Activated CD8-positive, alpha-beta memory T cell treated with anti-CD3 and anti-CD28 coated beads, Interleukin-2, amount 10 ng/mL, durations not matched to agents 7 days and 5 days (primary cell): Measurements from ENCODE around the gene MAPK10. TPM values are rescaled to one million over a fixed set of nuclear protein-coding genes. Genes with fewer than 3 reads are reported as not detected.

ENCODE experiments used
- ATAC-seq: fragments of 150-1000 bp; cut with Tn5 transposase; one replicate; pipeline ENCODE4 v1.10.0; 2021; ENCODE audit warnings: moderate library complexity
- CTCF ChIA-PET: fragments of 350-600 bp; sonication (Branson Sonifier 250); formaldehyde crosslinking; loops from one replicate; lab custom pipeline; 2021; ENCODE audit warnings: antibody characterized with exemption; lab: Charles Lee
- DNase-seq: peaks from one replicate; pipeline ENCODE4 v3.0.0-alpha.2; 2020
- H3K27ac Mint-ChIP-seq: one replicate; pipeline ENCODE4 v1.8.0; 2021; ENCODE audit warnings: mild to moderate bottlenecking, mixed read lengths
- H3K27me3 Mint-ChIP-seq: one replicate; pipeline ENCODE4 v1.8.0; 2021; ENCODE audit warnings: mixed read lengths
- H3K36me3 Mint-ChIP-seq: one replicate; pipeline ENCODE4 v1.8.0; 2021; ENCODE audit warnings: mild to moderate bottlenecking, mixed read lengths
- H3K4me1 Mint-ChIP-seq: one replicate; pipeline ENCODE4 v1.8.0; 2021; ENCODE audit warnings: mixed read lengths
- H3K4me3 Mint-ChIP-seq: one replicate; pipeline ENCODE4 v1.8.0; 2021; ENCODE audit warnings: mild to moderate bottlenecking, moderate library complexity, mixed read lengths
- H3K9me3 Mint-ChIP-seq: one replicate; pipeline ENCODE4 v1.8.0; 2022; ENCODE audit warnings: low read depth, mixed read lengths
- total RNA-seq, 2 experiments: library from RNA; stranded (reverse); gene quantifications; one replicate each; pipeline ENCODE4 v1.2.3, GENCODE V29; 2021

Gene MAPK10
- total RNA-seq, 2 experiments from 2014 or later: not detected

DNA sequence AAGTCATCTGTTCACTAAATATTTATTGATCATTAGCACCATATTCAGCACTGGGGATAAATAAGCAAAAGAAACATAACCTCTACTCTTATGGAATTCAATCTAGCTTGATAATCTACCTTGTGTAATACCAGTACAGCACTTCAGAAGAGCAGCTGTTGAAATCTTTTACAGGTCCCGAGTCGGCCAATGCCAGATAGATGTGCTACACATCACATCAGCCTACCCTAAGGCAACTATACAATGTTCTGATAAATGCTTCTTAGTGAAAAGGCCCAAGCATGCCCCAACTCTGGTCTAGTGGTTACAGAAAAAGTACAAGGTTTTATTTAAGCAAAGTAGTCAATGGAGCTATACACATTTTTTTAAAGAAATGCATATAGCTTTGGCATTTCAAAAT is 68.7 kb downstream of the MAPK10 start:
- Mint-ChIP-seq H3K4me1 (no peaks in the 10 kb centered on the region), H3K27me3 (no peaks in the 10 kb centered on the region), H3K36me3 (no peaks in the 10 kb centered on the region), H3K4me3 (no peak overlapping the region), H3K27ac (no peak overlapping the region), H3K9me3 (no peaks in the 10 kb centered on the region)
- DNase-seq (no peak), ATAC-seq (no peak)
- CTCF ChIA-PET: no interaction called here

DNA sequence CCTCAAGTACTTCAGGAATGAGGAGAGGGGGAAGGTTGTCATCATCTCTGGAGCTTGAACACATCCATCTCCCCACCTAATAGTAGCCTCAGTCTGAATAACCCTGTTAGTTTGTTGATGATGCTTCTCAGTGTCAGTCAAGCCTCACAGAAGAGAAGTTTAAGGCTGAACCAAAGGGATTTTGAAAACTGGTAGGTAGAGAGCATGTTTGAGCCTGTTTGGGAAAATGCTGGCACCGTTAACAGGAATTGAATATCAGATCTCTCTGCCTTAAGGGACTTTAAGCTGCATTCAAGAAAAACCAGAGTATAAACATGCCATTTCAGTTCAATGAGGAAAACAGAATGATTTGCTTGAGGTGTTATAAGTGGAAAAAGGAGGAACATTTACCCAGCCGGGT is 73.1 kb downstream of the MAPK10 start:
- ATAC-seq: no peak
- CTCF ChIA-PET: interaction anchor here (1.3 kb wide), 1 partner anchor 44 kb away, joined by 4 read pairs; no protein-coding TSS in a partner anchor
- H3K36me3 Mint-ChIP-seq: no peaks in the 10 kb centered on the region
- DNase-seq: no peak
- H3K27ac Mint-ChIP-seq: no peak overlapping the region
- H3K27me3 Mint-ChIP-seq: no peaks in the 10 kb centered on the region
- no peaks in the 10 kb centered on the region for H3K9me3 Mint-ChIP-seq
- no peak overlapping the region for H3K4me3 Mint-ChIP-seq
- H3K4me1 Mint-ChIP-seq: no peaks in the 10 kb centered on the region

DNA sequence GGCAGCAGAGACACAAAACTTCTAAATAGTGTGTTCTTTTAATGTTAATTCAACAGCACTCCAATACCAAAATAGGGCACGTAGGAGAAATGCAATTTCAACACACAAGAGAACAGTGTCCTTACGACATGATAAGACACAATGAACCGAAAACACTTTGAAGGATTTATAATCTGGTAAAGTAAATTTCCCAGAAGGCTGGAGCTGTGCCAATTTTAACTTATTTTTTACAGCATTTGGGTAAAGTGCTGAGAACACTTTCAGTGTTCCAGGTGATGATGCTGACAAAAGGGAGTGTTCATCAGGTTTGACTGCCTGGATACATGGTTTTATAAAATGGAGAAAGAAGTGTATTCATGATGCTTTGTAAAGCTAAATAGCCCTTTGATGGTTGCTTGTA is 76.5 kb downstream of the MAPK10 start:
- CTCF ChIA-PET: no interaction called here
- Mint-ChIP-seq H3K4me3 (no peak overlapping the region), H3K27me3 (no peaks in the 10 kb centered on the region), H3K4me1 (no peaks in the 10 kb centered on the region), H3K27ac (no peak overlapping the region), H3K9me3 (no peaks in the 10 kb centered on the region), H3K36me3 (no peaks in the 10 kb centered on the region)
- ATAC-seq: no peak
- DNase-seq: no peak

DNA sequence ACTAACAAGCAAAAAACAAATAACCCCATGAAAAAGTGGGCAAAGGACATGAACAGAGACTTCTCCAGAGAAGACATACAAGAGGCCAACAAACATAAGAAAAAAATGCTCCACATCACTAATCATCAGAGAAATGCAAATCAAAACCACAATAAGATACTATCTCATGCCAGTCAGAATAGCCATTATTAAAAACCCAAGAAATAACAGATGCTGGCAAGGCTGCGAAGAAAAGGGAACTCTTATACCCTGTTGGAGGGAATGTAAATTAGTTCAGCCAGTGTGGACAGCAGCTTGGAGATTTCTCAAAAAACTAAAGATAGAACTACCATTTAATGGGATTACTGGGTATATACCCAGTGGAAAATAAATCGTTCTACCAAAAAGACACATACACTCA is 79.6 kb downstream of the MAPK10 start:
- no peaks in the 10 kb centered on the region for H3K4me1 Mint-ChIP-seq
- ATAC-seq (no peak), DNase-seq (no peak)
- H3K4me3 Mint-ChIP-seq: no peak overlapping the region
- CTCF ChIA-PET: no interaction called here
- H3K9me3 Mint-ChIP-seq: no peaks in the 10 kb centered on the region
- no peaks in the 10 kb centered on the region for H3K36me3 Mint-ChIP-seq
- H3K27me3 Mint-ChIP-seq: no peaks in the 10 kb centered on the region
- no peak overlapping the region for H3K27ac Mint-ChIP-seq

DNA sequence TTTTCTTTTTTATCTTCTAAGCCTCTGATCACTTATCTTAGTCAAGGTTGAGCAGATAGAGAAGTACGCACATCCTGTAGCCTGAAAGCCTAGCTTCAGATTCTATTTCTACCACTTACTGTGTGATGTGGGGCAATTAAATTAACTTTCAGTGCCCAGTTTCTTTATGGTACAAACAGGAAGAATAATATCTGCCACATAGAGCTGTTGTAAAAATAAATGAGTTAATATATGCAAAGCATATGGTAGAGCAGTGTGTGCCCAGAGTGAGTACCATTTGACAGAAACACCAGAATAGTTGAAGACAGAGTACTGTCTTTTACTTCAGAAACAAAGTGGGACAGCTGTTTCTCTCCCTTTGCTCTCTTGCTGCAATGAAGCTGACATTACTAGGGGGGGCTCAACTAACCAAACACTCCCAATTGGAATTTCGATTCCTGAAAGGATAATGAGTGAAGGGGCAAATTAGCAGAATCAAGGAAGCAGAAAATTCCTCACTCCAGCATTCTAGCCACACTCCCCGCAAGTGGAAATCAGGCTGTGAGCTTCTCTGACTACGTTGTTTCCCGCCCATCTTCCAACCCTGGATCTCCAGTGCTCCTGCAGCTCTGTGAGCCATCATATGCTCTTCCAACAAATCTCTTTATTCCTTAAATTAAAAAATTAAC is 80.4 kb downstream of the MAPK10 start:
- CTCF ChIA-PET: no interaction called here
- DNase-seq (no peak), ATAC-seq (no peak)
- H3K36me3 Mint-ChIP-seq: no peaks in the 10 kb centered on the region
- no peaks in the 10 kb centered on the region for H3K4me1 Mint-ChIP-seq
- H3K27ac Mint-ChIP-seq: no peak overlapping the region
- no peaks in the 10 kb centered on the region for H3K27me3 Mint-ChIP-seq
- no peaks in the 10 kb centered on the region for H3K9me3 Mint-ChIP-seq
- H3K4me3 Mint-ChIP-seq: no peak overlapping the region

DNA sequence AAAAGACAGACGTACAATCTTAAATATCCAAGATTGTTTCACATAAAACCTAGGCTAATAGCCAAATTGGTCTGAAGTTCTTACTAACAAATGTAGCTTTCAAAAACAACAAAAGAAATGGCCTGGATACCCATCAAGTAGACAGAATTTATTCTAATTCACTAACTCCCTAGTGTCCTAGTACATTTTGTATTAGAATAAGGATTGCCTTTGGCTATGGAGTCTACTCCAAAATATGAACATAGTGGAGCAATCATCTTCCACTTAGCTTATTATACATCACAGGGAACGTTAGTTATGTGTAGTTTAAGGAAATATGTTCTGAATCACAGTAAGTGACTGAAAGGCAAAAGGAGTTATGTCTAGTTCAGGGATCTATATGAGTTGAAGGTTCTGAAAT is 81.7 kb downstream of the MAPK10 start:
- Mint-ChIP-seq H3K4me3 (no peak overlapping the region), H3K4me1 (no peaks in the 10 kb centered on the region), H3K36me3 (no peaks in the 10 kb centered on the region), H3K9me3 (no peaks in the 10 kb centered on the region), H3K27me3 (no peaks in the 10 kb centered on the region), H3K27ac (no peak overlapping the region)
- no peak for ATAC-seq
- CTCF ChIA-PET: no interaction called here
- no peak for DNase-seq

DNA sequence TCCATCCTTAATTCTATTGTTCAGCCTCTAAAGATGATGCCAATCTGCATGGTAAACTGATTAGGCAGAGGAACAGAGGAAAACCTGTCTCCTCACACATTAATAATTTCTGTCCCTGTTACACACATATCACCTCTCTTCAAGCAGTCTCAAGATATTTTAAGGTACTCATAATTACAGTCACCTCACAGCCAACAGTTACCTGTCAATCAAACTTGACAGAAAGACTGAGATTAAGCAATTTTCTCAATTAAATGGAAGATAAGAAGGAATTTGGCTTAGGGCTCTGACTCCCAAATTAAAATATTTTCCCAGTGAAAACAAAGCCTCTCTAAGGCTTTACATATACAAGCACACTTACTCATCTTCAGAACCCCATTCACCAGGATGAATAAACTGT is 85.2 kb downstream of the MAPK10 start:
- Mint-ChIP-seq H3K27ac (no peak overlapping the region), H3K27me3 (no peaks in the 10 kb centered on the region), H3K4me1 (no peaks in the 10 kb centered on the region), H3K36me3 (no peaks in the 10 kb centered on the region), H3K4me3 (no peak overlapping the region), H3K9me3 (no peaks in the 10 kb centered on the region)
- CTCF ChIA-PET: no interaction called here
- ATAC-seq (no peak), DNase-seq (no peak)

DNA sequence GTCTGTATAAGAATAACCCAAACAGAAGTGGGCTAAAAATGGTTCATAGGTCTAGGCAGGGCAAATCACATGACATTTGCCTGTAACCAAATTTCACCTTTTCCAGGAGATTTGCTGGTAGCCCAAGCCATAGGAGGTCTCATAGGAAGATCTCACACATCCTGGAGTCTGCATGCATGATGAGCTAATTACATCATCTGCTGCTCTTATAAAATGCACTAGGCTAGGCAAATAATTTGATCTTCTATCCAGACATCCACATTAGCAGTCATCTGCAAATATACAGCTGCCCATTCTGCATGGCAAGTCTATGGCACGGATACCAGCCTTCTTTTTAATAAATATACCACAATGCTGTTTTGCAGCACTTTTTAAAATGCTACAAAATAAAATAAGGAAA is 87.2 kb downstream of the MAPK10 start:
- Mint-ChIP-seq H3K4me1 (no peaks in the 10 kb centered on the region), H3K9me3 (no peaks in the 10 kb centered on the region), H3K36me3 (no peaks in the 10 kb centered on the region), H3K27me3 (no peaks in the 10 kb centered on the region), H3K4me3 (no peak overlapping the region), H3K27ac (no peak overlapping the region)
- CTCF ChIA-PET: no interaction called here
- ATAC-seq (no peak), DNase-seq (no peak)

DNA sequence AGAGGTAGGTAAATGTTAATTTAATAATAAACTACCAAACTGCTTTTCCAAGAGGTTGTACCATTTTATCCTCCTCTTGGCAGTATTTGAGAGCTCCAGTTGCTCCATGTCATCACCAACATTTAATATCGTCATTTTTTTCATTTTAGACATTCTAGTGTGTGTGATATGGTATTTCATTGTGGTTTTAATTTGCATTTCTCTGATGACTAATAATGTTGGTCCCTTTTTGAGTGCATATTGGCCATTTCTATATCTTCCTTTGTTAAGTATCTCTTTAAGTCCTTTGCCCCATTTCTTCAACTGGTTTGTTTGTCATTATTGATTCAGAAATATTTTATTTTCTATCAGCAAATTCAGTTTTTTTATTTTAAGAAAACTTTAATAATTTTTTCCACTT is 88.8 kb downstream of the MAPK10 start:
- no peak for DNase-seq
- no peaks in the 10 kb centered on the region for H3K36me3 Mint-ChIP-seq
- no peak overlapping the region for H3K4me3 Mint-ChIP-seq
- no peaks in the 10 kb centered on the region for H3K4me1 Mint-ChIP-seq
- no peak overlapping the region for H3K27ac Mint-ChIP-seq
- no peak for ATAC-seq
- CTCF ChIA-PET: no interaction called here
- no peaks in the 10 kb centered on the region for H3K9me3 Mint-ChIP-seq
- H3K27me3 Mint-ChIP-seq: no peaks in the 10 kb centered on the region

DNA sequence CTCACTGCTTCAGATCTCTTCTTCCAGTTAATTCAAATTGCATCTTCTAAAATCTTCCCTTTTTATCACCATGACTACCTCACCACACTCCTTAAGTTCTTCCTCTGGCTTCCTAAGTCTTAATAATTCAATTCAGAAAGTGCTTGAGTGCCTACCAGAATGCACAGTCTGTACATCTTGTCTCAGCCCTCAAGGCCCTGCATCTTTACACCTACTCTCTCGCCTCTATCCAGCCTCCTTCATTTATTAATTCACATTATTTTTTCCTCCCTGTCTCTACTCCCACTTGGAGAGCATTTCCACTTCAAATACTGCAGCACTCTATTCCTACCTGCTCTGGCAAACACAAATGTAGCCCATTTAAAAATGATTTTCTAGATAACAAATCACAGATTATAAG is 90.5 kb downstream of the MAPK10 start:
- CTCF ChIA-PET: no interaction called here
- Mint-ChIP-seq H3K27me3 (no peaks in the 10 kb centered on the region), H3K9me3 (no peaks in the 10 kb centered on the region), H3K27ac (no peak overlapping the region), H3K4me3 (no peak overlapping the region), H3K4me1 (no peaks in the 10 kb centered on the region), H3K36me3 (no peaks in the 10 kb centered on the region)
- ATAC-seq (no peak), DNase-seq (no peak)

DNA sequence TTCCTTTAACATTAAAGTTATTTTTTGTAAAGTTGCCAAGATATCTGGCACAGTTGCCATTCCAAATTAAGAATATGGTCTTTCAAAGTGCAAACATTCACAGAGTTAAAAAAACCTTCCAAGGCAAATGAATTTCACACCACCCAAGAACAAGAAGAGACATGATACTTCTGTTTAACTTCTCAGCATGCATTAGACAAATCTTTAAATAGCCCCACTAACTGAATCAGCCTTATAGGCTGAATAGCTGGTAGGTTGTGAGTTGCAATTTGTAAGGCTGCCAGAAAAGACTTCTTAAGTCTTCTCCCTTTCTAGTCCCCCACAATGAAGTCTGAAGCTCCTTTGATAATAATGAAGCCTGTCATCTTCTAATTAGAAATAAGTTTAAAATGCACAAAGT is 95.6 kb downstream of the MAPK10 start:
- H3K36me3 Mint-ChIP-seq: no peaks in the 10 kb centered on the region
- H3K9me3 Mint-ChIP-seq: no peaks in the 10 kb centered on the region
- no peaks in the 10 kb centered on the region for H3K27me3 Mint-ChIP-seq
- H3K27ac Mint-ChIP-seq: no peak overlapping the region
- H3K4me3 Mint-ChIP-seq: no peak overlapping the region
- ATAC-seq: no peak
- no peaks in the 10 kb centered on the region for H3K4me1 Mint-ChIP-seq
- DNase-seq: no peak
- CTCF ChIA-PET: no interaction called here

DNA sequence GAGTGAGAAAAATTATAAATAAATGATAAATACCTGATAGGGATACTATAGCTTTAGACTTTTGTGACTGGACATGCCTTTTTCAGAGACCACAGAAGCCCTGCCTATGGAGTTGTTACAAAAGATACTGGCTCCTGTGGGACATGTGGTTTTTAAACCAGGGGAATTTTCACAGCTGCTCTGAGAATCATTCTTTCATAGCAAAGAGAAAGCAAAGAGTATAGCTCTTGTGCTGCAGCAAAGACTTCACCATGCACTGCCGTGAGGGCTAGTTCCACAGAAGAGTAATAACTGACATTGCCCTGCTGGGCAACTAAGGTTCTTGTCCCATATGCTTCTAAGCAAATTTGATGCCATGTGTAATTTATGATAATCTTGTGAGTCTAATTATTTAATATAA is 98.2 kb downstream of the MAPK10 start:
- ATAC-seq: no peak
- Mint-ChIP-seq H3K36me3 (no peaks in the 10 kb centered on the region), H3K27ac (no peak overlapping the region), H3K4me1 (no peaks in the 10 kb centered on the region), H3K4me3 (no peak overlapping the region), H3K27me3 (no peaks in the 10 kb centered on the region), H3K9me3 (no peaks in the 10 kb centered on the region)
- CTCF ChIA-PET: no interaction called here
- no peak for DNase-seq

DNA sequence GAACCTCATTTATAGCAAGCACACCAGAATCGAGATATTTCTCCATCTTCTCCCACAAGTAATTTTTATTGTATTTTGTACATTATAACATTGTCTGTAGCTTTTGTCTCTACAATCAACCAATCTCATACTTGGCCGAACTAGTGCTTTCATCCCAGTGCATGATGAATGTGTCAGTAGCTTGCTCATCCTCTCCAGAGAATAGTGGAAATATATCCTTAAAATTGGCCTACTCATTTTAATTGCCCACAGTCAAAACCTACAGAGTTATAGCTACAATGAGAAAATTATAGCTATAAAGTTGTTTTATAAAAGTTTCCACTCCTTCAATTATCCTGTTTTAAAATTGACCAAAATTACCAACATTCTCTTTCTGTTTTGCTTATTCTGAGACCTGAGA is 103.8 kb downstream of the MAPK10 start:
- no peak overlapping the region for H3K4me3 Mint-ChIP-seq
- no peaks in the 10 kb centered on the region for H3K4me1 Mint-ChIP-seq
- H3K9me3 Mint-ChIP-seq: no peaks in the 10 kb centered on the region
- H3K27ac Mint-ChIP-seq: no peak overlapping the region
- CTCF ChIA-PET: no interaction called here
- DNase-seq: no peak
- no peaks in the 10 kb centered on the region for H3K27me3 Mint-ChIP-seq
- no peaks in the 10 kb centered on the region for H3K36me3 Mint-ChIP-seq
- ATAC-seq: no peak

DNA sequence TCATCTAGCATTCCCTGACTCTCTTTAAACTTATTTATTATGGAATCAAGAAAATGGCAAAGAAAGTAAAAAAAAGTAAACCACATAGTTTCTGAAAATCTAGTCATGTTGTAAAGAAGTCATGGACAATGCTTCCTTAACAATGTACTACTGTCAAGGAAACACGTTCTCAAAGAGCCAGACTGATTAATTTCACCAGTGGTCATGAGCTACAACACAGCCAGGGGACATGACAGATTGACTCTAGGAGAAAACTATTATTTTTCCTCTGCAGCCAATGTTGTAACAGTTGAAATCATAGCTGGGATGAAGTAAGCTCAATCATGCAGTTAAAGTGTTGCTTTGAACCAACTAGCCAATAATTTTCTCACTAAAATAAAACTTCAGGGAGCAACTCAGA is 109.2 kb downstream of the MAPK10 start:
- no peaks in the 10 kb centered on the region for H3K36me3 Mint-ChIP-seq
- H3K9me3 Mint-ChIP-seq: no peaks in the 10 kb centered on the region
- H3K4me3 Mint-ChIP-seq: no peak overlapping the region

DNA sequence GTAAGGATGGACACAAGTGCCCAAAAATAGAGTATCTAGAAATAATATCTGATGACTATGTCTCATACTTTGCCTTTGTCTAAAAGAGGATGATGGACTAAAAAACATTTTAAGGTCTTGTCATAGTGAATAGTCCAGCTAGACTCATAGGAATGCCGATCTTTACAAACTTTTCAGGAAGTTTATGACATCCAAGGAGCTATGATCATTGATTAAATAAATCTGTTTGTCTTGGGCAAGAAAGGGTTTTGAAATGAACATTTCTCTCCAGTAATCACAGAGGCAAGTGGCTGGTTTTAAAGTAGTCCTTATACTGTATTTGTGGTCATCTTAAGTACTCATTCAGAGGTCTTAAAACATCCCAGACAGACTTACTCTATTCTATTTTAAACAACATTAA is 109.8 kb downstream of the MAPK10 start:
- no peaks in the 10 kb centered on the region for H3K9me3 Mint-ChIP-seq
- DNase-seq: no peak
- no peaks in the 10 kb centered on the region for H3K36me3 Mint-ChIP-seq
- H3K4me1 Mint-ChIP-seq: no peaks in the 10 kb centered on the region
- no peaks in the 10 kb centered on the region for H3K27me3 Mint-ChIP-seq
- ATAC-seq: no peak
- CTCF ChIA-PET: no interaction called here
- H3K4me3 Mint-ChIP-seq: no peak overlapping the region
- no peak overlapping the region for H3K27ac Mint-ChIP-seq

More for the DNA sequence above, 109.2 kb downstream of the MAPK10 start:
- CTCF ChIA-PET: no interaction called here
- DNase-seq: no peak
- Mint-ChIP-seq H3K27ac (no peak overlapping the region), H3K4me1 (no peaks in the 10 kb centered on the region), H3K27me3 (no peaks in the 10 kb centered on the region)
- ATAC-seq: no peak
